HCT116 (cell line): Measurements from ENCODE around the gene GPR150. TPM values are rescaled to one million over a fixed set of nuclear protein-coding genes. Genes with fewer than 3 reads are reported as not detected.

ENCODE experiments used
- ATAC-seq: fragments of 200-7000 bp; cut with Tn5 transposase; 2 replicates; pipeline ENCODE4 v1.9.1; 2020; ENCODE audit warnings: mild to moderate bottlenecking, moderate library complexity
- BruUV-seq: library from RNA; stranded (reverse); fragments of 400-500 nt; replicated peaks from 2 replicates; lab custom pipeline; 2021; lab: Mats Ljungman, UMichigan
- CTCF ChIA-PET: fragments of 300-600 bp; sonication (Branson Sonifier 250); formaldehyde crosslinking; loops from one replicate; lab custom pipeline; 2021; ENCODE audit warnings: antibody characterized with exemption; lab: Charles Lee
- POLR2A ChIA-PET: fragments of 300-600, 350-600 bp; sonication (Branson Sonifier 250); formaldehyde crosslinking; loops from one replicate; lab custom pipeline; 2021; ENCODE audit warnings: antibody characterized with exemption; lab: Charles Lee
- RAD21 ChIA-PET, 2 experiments: fragments of 300-600 bp; sonication (Branson Sonifier 250); formaldehyde crosslinking; loops; one replicate each; lab custom pipeline; 2023; ENCODE audit warnings: low total read pairs in 2 of 2; ENCODE audit not compliant: uncharacterized antibody in 2 of 2, unreplicated experiment in 2 of 2, low non-redundant PET in 1 of 2; lab: Charles Lee
- DNase-seq: peaks from one replicate; pipeline ENCODE4 v3.0.0-alpha.2; 2010; ENCODE audit warnings: low read depth, low spot score
- H2AFZ ChIP-seq: fragments of 200-600 bp; shearing (Covaris generic), sonication (generic); 2 replicates; pipeline ENCODE4 v1.6.1; 2017; ENCODE audit warnings: low read depth, mixed run types, mixed read lengths, antibody characterized with exemption, low read length; ENCODE audit not compliant: poor library complexity, severe bottlenecking
- H3K27ac ChIP-seq: 2 replicates; pipeline ENCODE4 v1.5.1; 2012; ENCODE audit warnings: low read depth, low read length
- H3K27me3 ChIP-seq: fragments of 200-600 bp; sonication (generic); 2 replicates; pipeline ENCODE4 v1.6.1; 2016; ENCODE audit warnings: mixed run types, low read length, mixed read lengths; ENCODE audit not compliant: insufficient read depth
- H3K36me3 ChIP-seq, 2 experiments: fragments of 200-500 bp in 1 of 2; fragments of 200-600 bp in 1 of 2; sonication (Bioruptor generic) in 1 of 2; sonication (generic) in 1 of 2; 2 replicates each; pipeline versions ENCODE4 v1.5.1 to v1.6.1; 2014 to 2016; ENCODE audit warnings: low read length in 2 of 2, inconsistent platforms in 1 of 2, mixed read lengths in 1 of 2, mixed run types in 1 of 2; ENCODE audit not compliant: insufficient read depth in 2 of 2, control insufficient read depth in 1 of 2
- H3K4me1 ChIP-seq, 2 experiments: fragments of 200-600 bp in 1 of 2; sonication (generic) in 1 of 2; 2 replicates each; pipeline versions ENCODE4 v1.5.1 to v1.6.1; 2012 to 2017; ENCODE audit warnings: low read length in 2 of 2, inconsistent platforms in 1 of 2, mild to moderate bottlenecking in 1 of 2, mixed read lengths in 1 of 2, mixed run types in 1 of 2, moderate library complexity in 1 of 2; ENCODE audit not compliant: insufficient read depth in 2 of 2, control insufficient read depth in 1 of 2
- H3K4me2 ChIP-seq: fragments of 200-600 bp; sonication (generic); 2 replicates; pipeline ENCODE4 v1.6.1; 2017; ENCODE audit warnings: mixed run types, low read length, mixed read lengths
- H3K4me3 ChIP-seq, 2 experiments: fragments of 200-600 bp in 1 of 2; sonication (generic) in 1 of 2; replicated peaks in 1 of 2; 2 replicates each; pipeline ENCODE4 v1.5.1; 2011 to 2016; ENCODE audit warnings: low read length in 2 of 2, control low read depth in 1 of 2, low read depth in 1 of 2, mild to moderate bottlenecking in 1 of 2, mixed read lengths in 1 of 2, mixed run types in 1 of 2
- H3K79me2 ChIP-seq: fragments of 200-600 bp; sonication (generic); 2 replicates; pipeline ENCODE4 v1.6.1; 2017; ENCODE audit warnings: mild to moderate bottlenecking, mixed run types, low read length, moderate library complexity, mixed read lengths; ENCODE audit not compliant: insufficient read depth
- H3K9ac ChIP-seq: fragments of 200-600 bp; sonication (generic); 2 replicates; pipeline ENCODE4 v1.6.1; 2016; ENCODE audit warnings: low read length, mixed read lengths
- H3K9me2 ChIP-seq: fragments of 200-600 bp; sonication (generic), shearing (Covaris generic); 2 replicates; pipeline ENCODE4 v1.6.1; 2017; ENCODE audit warnings: mixed run types, mild to moderate bottlenecking, moderate library complexity; ENCODE audit not compliant: insufficient read depth
- H3K9me3 ChIP-seq, 2 experiments: fragments of 200-500 bp in 1 of 2; fragments of 200-600 bp in 1 of 2; sonication (Bioruptor generic) in 1 of 2; sonication (generic) in 1 of 2; 2 replicates each; pipeline ENCODE4 v1.6.1; 2014 to 2017; ENCODE audit warnings: low read length in 2 of 2, mixed read lengths in 2 of 2, inconsistent platforms in 1 of 2, low read depth in 1 of 2, mild to moderate bottlenecking in 1 of 2, mixed run types in 1 of 2, moderate library complexity in 1 of 2; ENCODE audit not compliant: control insufficient read depth in 1 of 2, insufficient read depth in 1 of 2
- H4K20me1 ChIP-seq: fragments of 200-600 bp; sonication (generic), shearing (Covaris generic); 2 replicates; pipeline ENCODE4 v1.6.1; 2017; ENCODE audit warnings: mixed run types, mild to moderate bottlenecking, moderate library complexity; ENCODE audit not compliant: insufficient read depth
- CBX3 ChIP-seq: IDR thresholded peaks from 2 replicates; pipeline ENCODE4 v1.6.1; 2012; ENCODE audit warnings: low read depth
- CEBPB ChIP-seq: IDR thresholded peaks from 2 replicates; pipeline ENCODE4 v1.6.1; 2012; ENCODE audit warnings: low read depth
- EZH2 ChIP-seq: fragments of 200-600 bp; sonication (generic); IDR thresholded peaks from 2 replicates; pipeline ENCODE4 v1.6.1; 2017; ENCODE audit warnings: antibody characterized with exemption, mixed run types
- EZH2phosphoT487 ChIP-seq: fragments of 200-600 bp; IDR thresholded peaks from 2 replicates; pipeline ENCODE4 v1.6.1; 2018; ENCODE audit warnings: antibody characterized with exemption, borderline replicate concordance
- FOSL1 ChIP-seq: IDR thresholded peaks from 2 replicates; pipeline ENCODE4 v1.6.1; 2012; ENCODE audit warnings: low read depth
- POLR2A ChIP-seq: IDR thresholded peaks from 2 replicates; pipeline ENCODE4 v1.7.0; 2011; ENCODE audit warnings: borderline replicate concordance; ENCODE audit not compliant: insufficient read depth, insufficient read length; ENCODE audit errors: extremely low read depth
- POLR2AphosphoS5 ChIP-seq: IDR thresholded peaks from 2 replicates; pipeline ENCODE4 v1.6.1; 2011; ENCODE audit warnings: mild to moderate bottlenecking, low read depth, low read length, moderate library complexity
- RAD21 ChIP-seq: IDR thresholded peaks from 2 replicates; pipeline ENCODE4 v1.6.1; 2012; ENCODE audit warnings: low read depth, mild to moderate bottlenecking
- SP1 ChIP-seq: IDR thresholded peaks from 2 replicates; pipeline ENCODE4 v1.6.1; 2012; ENCODE audit warnings: low read depth
- SRF ChIP-seq: IDR thresholded peaks from 2 replicates; pipeline ENCODE4 v1.6.1; 2012; ENCODE audit warnings: low read depth
- TCF7L2 ChIP-seq: IDR thresholded peaks from 2 replicates; pipeline ENCODE4 v1.7.0; 2011; ENCODE audit warnings: borderline replicate concordance, inconsistent platforms; ENCODE audit not compliant: insufficient read depth, insufficient read length; ENCODE audit errors: extremely low read depth
- YY1 ChIP-seq: IDR thresholded peaks from 2 replicates; pipeline ENCODE4 v1.6.1; 2011; ENCODE audit warnings: low read length, low read depth, moderate library complexity, mild to moderate bottlenecking; ENCODE audit not compliant: insufficient replicate concordance; ENCODE audit errors: extremely low read depth
- ZBTB33 ChIP-seq: IDR thresholded peaks from 2 replicates; pipeline ENCODE4 v1.6.1; 2011; ENCODE audit warnings: mild to moderate bottlenecking, low read length, moderate library complexity; ENCODE audit not compliant: insufficient replicate concordance; ENCODE audit errors: extremely low read depth
- ZNF274 ChIP-seq: fragments of 200-500 bp; sonication (Bioruptor generic); IDR thresholded peaks from 2 replicates; pipeline ENCODE4 v1.6.1; 2014; ENCODE audit warnings: mild to moderate bottlenecking, low read depth, low read length, inconsistent platforms
- intact Hi-C: fragments of 100-400 bp; cut with micrococcal nuclease; formaldehyde crosslinking; loops from 2 replicates; pipeline ENCODE4 v1.10.0; 2022
- total RNA-seq: library from RNA; stranded (reverse); gene quantifications from one replicate; pipeline ENCODE4 v1.2.1, GENCODE V29; 2021; ENCODE audit not compliant: unreplicated experiment
- TF ChIP-seq, protein P1 (sequence below), 3 experiments: fragments of 200-600 bp in 1 of 3; sonication (generic) in 1 of 3; IDR thresholded peaks in 2 of 3; conservative IDR thresholded peaks in 1 of 3; 2 replicates each; pipeline ENCODE4 v1.5.1; 2012 to 2017; ENCODE audit warnings: low read depth in 2 of 3, low read length in 2 of 3, antibody characterized with exemption in 1 of 3, borderline replicate concordance in 1 of 3, control low read depth in 1 of 3, mild to moderate bottlenecking in 1 of 3, mixed read lengths in 1 of 3, mixed run types in 1 of 3, moderate library complexity in 1 of 3; ENCODE audit not compliant: insufficient read depth in 1 of 3

The GPR150 gene
- total RNA-seq, 1 experiment from 2014 or later: not detected

DNA sequence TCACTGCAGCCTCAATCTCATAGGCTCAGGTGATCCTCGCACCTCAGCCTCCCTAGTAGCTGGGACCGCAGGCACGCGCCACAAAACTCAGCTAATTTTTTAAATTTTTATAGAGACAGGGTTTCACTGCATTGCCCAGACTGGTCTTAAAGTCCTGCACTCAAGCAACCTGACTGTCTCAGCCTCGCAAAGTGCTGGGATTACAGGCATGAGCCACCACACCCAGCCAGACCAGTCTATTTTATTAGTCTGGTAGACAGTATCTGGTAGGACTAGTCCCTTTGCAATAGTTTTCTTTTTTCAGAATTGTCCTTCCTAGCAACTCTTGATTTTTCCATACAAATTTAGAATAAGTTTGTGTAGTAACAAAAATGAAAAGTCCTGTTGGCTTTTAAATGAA is 14.1 kb upstream of the GPR150 start (continued):
- TF ChIP-seq CBX3 (no peak), SP1 (no peak), EZH2phosphoT487 (no peak)

GRCh38 chr5:95606419-95606818 is 13.5 kb upstream of the GPR150 start:
- H3K9me2 ChIP-seq: no peaks in the 10 kb centered on the region
- no peaks in the 10 kb centered on the region for H3K36me3 ChIP-seq
- H3K9me3 ChIP-seq: no peaks in the 10 kb centered on the region
- intact Hi-C loops: no loop called here
- DNase-seq (no peak), ATAC-seq (no peak)
- no peak overlapping the region for H3K9ac ChIP-seq
- H3K4me2 ChIP-seq: no peak overlapping the region
- BruUV-seq: no TSS peak
- RAD21 ChIA-PET: no interaction called here
- no peak overlapping the region for H2AFZ ChIP-seq
- H3K27me3 ChIP-seq: no peaks in the 10 kb centered on the region
- CTCF ChIA-PET: no interaction called here
- no peak overlapping the region for H3K27ac ChIP-seq
- H4K20me1 ChIP-seq: no peaks in the 10 kb centered on the region
- H3K4me3 ChIP-seq: no peak overlapping the region
- H3K4me1 ChIP-seq: no peaks in the 10 kb centered on the region
- POLR2A ChIA-PET: no interaction called here
- H3K79me2 ChIP-seq: no peaks in the 10 kb centered on the region
- no peak for TF ChIP-seq POLR2AphosphoS5
- no peak for TF ChIP-seq RAD21
- TF ChIP-seq SRF: no peak
- TF ChIP-seq POLR2A: no peak
- no peak for TF ChIP-seq SP1
- no peak for TF ChIP-seq FOSL1

- no peaks in the 10 kb centered on the region for H3K36me3 ChIP-seq
- no peak for ATAC-seq
- TF ChIP-seq POLR2A (no peak), EZH2 (no peak), CBX3 (no peak), POLR2AphosphoS5 (no peak), FOSL1 (no peak), TCF7L2 (no peak), CEBPB (no peak), ZBTB33 (no peak), SRF (no peak), YY1 (no peak), EZH2phosphoT487 (no peak), ZNF274 (no peak)
- TF ChIP-seq, protein P1, sequence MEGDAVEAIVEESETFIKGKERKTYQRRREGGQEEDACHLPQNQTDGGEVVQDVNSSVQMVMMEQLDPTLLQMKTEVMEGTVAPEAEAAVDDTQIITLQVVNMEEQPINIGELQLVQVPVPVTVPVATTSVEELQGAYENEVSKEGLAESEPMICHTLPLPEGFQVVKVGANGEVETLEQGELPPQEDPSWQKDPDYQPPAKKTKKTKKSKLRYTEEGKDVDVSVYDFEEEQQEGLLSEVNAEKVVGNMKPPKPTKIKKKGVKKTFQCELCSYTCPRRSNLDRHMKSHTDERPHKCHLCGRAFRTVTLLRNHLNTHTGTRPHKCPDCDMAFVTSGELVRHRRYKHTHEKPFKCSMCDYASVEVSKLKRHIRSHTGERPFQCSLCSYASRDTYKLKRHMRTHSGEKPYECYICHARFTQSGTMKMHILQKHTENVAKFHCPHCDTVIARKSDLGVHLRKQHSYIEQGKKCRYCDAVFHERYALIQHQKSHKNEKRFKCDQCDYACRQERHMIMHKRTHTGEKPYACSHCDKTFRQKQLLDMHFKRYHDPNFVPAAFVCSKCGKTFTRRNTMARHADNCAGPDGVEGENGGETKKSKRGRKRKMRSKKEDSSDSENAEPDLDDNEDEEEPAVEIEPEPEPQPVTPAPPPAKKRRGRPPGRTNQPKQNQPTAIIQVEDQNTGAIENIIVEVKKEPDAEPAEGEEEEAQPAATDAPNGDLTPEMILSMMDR (IDR thresholded peaks at IDR 0.05 in 2 of 3, conservative IDR thresholded peaks at IDR 0.05 in 1 of 3; ENCODE audit: borderline replicate concordance in 1 of 3, insufficient read depth in 1 of 3, low read depth in 2 of 3, low read length in 2 of 3): no peak
These were observed 10.2 kb upstream of the GPR150 start for GRCh38 chr5:95609711-95610110.

More at GRCh38 chr5:95609711-95610110, 10.2 kb upstream of the GPR150 start:
- ChIA-PET POLR2A (no interaction called here), RAD21 (no interaction called here), CTCF (no interaction called here)
- Histone ChIP-seq H3K9me3 (peaks cover 0 to 4% of the 10 kb centered on the region in 2 experiments; a peak in 1 of 4 replicates), H3K4me2 (no peak overlapping the region), H2AFZ (no peak overlapping the region), H3K9ac (no peak overlapping the region), H3K79me2 (no peaks in the 10 kb centered on the region), H3K4me3 (no peak overlapping the region), H4K20me1 (no peaks in the 10 kb centered on the region), H3K27me3 (no peaks in the 10 kb centered on the region), H3K4me1 (no peaks in the 10 kb centered on the region), H3K27ac (no peak overlapping the region), H3K9me2 (no peaks in the 10 kb centered on the region)
- no TSS peak for BruUV-seq
- DNase-seq: no peak
- intact Hi-C loops: no loop called here
